AG04450 (cell line): Measurements from ENCODE around the gene RASL10A. TPM values are rescaled to one million over a fixed set of nuclear protein-coding genes. Genes with fewer than 3 reads are reported as not detected.

Source experiments
- CTCF ChIA-PET: fragments of 300-600, 350-600 bp; formaldehyde crosslinking; extraction: SDS; loops from one replicate; lab custom pipeline; 2022; ENCODE audit warnings: antibody characterized with exemption, inconsistent platforms; lab: Charles Lee
- POLR2A ChIA-PET: fragments of 350-600 bp; formaldehyde crosslinking; extraction: SDS; loops from one replicate; lab custom pipeline; 2021; ENCODE audit warnings: antibody characterized with exemption, inconsistent platforms; lab: Yijun Ruan, JAX
- DNase-seq: peaks from one replicate; pipeline ENCODE4 v3.0.0-alpha.2; 2011; ENCODE audit warnings: low read depth, low spot score
- H3K27ac ChIP-seq: one replicate; pipeline ENCODE4 v1.5.1; 2012; ENCODE audit warnings: low read depth, low read length, control low read depth
- H3K27me3 ChIP-seq: one replicate; pipeline ENCODE4 v1.6.0; 2012; ENCODE audit warnings: low read length; ENCODE audit not compliant: control insufficient read depth, insufficient read depth
- H3K4me3 ChIP-seq: 2 replicates; pipeline ENCODE4 v1.5.1; 2011; ENCODE audit warnings: mild to moderate bottlenecking, low read depth, low read length, control low read depth
- H3K9me3 ChIP-seq: 2 replicates; pipeline ENCODE4 v1.5.1; 2012; ENCODE audit warnings: low read length; ENCODE audit not compliant: control insufficient read depth, insufficient read depth
- polyA plus RNA-seq: library from polyadenylated mRNA; depleted of rRNA; stranded (reverse); fragments of >200 nt; gene quantifications from 2 replicates; pipeline ENCODE4 v1.2.3, GENCODE V29; 2011
- TF ChIP-seq, protein P1 (sequence below): IDR thresholded peaks from 2 replicates; pipeline ENCODE4 v1.5.1; 2011; ENCODE audit warnings: low read depth, low read length, control low read depth, inconsistent platforms

Gene RASL10A
- polyA plus RNA-seq, 1 experiment: not detected

DNA sequence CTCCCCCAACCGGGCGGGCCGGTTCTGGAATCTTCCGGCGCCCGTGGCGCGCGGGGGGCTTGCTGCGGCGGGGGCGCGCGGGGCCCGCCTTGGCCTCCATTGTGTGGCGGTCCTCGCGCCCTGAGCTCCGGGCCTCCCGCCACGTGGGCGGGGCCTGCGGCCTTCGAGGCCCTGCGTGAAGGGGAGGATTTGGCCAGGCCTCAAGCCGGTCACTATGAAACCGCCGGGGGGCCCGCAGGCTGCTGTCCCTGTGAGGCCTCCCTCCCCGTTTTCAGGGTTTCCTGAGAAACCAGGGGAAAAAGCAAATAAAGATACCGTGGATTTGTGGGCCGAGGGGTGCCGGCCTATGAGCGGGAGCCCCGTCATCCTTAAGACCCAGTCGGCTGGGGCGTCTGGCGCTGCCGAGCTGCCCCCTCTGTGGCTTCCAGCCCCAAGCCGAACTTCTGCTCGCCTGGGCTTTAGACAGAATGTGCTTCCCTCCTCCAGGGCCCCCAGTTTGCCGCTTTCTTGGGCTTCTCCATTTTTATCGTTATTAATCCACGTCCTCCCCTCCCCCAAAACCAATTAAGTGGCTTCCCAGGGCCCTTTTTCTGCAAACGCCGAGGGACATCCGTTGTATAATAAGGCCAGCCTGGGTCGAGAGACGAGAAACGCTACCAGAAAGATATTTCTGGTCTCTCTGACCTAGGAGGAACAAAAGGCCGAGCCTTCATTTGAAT is 46.8 kb downstream of the RASL10A start:
- POLR2A ChIA-PET: interaction anchor here (0.6 to 1.2 kb wide), 4 partner anchors 38 to 1280 kb away, joined by 3 to 7 read pairs (median 4); partner anchors contain the start of genes EMID1 and GAS2L1
- CTCF ChIA-PET: no interaction called here
- Histone ChIP-seq H3K27ac (peak overlapping the region; percentile 100), H3K4me3 (peak overlapping the region; percentile 84), H3K9me3 (no peaks in the 10 kb centered on the region; the same call in 1 of the 2 replicates), H3K27me3 (no peaks in the 10 kb centered on the region)
- TF ChIP-seq, protein P1, sequence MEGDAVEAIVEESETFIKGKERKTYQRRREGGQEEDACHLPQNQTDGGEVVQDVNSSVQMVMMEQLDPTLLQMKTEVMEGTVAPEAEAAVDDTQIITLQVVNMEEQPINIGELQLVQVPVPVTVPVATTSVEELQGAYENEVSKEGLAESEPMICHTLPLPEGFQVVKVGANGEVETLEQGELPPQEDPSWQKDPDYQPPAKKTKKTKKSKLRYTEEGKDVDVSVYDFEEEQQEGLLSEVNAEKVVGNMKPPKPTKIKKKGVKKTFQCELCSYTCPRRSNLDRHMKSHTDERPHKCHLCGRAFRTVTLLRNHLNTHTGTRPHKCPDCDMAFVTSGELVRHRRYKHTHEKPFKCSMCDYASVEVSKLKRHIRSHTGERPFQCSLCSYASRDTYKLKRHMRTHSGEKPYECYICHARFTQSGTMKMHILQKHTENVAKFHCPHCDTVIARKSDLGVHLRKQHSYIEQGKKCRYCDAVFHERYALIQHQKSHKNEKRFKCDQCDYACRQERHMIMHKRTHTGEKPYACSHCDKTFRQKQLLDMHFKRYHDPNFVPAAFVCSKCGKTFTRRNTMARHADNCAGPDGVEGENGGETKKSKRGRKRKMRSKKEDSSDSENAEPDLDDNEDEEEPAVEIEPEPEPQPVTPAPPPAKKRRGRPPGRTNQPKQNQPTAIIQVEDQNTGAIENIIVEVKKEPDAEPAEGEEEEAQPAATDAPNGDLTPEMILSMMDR: no peak
- peak; percentile 23 for DNase-seq

DNA sequence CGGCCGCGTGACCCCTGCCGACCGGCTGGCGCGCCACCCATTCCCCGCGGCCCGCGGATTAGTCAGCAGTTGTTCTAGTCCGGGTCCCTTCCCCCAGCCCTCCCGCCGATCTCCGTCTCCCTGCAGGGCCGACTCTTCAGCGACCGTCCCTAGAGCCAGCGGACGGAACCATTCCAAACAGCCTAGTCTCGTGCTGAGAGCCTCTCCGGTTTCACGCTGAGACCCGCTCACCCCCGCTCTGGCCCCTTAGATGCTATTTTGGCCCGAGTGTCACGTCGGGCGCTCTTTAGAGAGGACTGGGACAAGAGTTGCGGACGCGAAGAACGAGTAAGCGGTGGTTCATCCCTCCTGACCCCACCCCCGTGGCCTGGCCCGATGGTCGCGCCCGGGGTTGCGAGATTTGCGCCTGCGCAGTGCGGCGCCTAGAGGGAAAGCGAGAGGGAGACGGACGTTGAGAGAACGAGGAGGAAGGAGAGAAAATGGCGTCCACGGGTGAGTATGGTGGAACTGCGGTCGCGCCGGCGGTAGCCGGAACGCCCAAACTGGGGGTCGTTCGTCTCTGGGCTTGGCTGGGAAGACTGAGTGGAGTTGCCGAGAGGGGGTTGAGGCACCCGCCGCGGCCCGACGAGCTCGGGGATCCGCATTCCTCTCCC is 47.5 kb downstream of the RASL10A start, which contains the start of the genes EWSR1 and RHBDD3:
Gene EWSR1 (plus strand): TSS at position 411 of the 653 bp plus-strand sequence. CDS start 69 bp downstream, at position 480.
Gene RHBDD3 (minus strand): TSS at position 124 of the 653 bp plus-strand sequence. CDS start 2,355 bp downstream, outside the sequence.
- H3K27ac ChIP-seq: peak within 1 kb of the TSS; percentile 100
- TF ChIP-seq, protein P1: no peak
- DNase-seq: peak; percentile 95
- H3K4me3 ChIP-seq: peak within 1 kb of the TSS; percentile 84
- CTCF ChIA-PET: no interaction called here
- H3K27me3 ChIP-seq: no peaks in the 10 kb centered on the region
- POLR2A ChIA-PET: interaction anchor here (0.6 to 1.2 kb wide), 5 partner anchors 39 to 1280 kb away, joined by 3 to 7 read pairs (median 3); partner anchors contain the start of genes EMID1 and GAS2L1
- no peaks in the 10 kb centered on the region; the same call in 1 of the 2 replicates for H3K9me3 ChIP-seq

DNA sequence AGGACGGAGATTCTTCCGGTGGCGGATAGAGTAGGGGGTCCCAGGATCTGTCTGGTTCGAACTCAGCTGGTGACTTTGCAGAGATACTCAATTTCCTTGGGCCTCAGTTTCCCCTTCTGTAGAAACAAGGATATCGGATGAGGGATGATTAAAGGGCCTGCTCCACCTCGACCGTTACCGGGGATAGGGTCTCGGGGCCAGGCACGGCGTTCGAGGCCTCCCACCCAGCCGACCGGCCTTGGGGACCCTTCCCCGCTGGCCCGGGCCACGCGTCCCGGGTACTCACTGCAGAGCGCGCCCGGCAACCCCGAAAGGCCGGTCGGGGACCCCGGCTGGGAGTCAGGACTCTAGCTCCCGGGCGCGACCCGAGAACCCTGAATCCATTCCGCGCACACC is 48.0 kb downstream of the RASL10A start:
- no peak for DNase-seq
- TF ChIP-seq, protein P1: no peak
- H3K27me3 ChIP-seq: no peaks in the 10 kb centered on the region
- H3K9me3 ChIP-seq: no peaks in the 10 kb centered on the region; the same call in 1 of the 2 replicates
- POLR2A ChIA-PET: interaction anchor here (0.7 kb wide), 1 partner anchor 156 kb away, joined by 3 read pairs; no protein-coding TSS in a partner anchor
- peak overlapping the region; percentile 100 for H3K27ac ChIP-seq
- peak overlapping the region; percentile 84 for H3K4me3 ChIP-seq
- CTCF ChIA-PET: no interaction called here

DNA sequence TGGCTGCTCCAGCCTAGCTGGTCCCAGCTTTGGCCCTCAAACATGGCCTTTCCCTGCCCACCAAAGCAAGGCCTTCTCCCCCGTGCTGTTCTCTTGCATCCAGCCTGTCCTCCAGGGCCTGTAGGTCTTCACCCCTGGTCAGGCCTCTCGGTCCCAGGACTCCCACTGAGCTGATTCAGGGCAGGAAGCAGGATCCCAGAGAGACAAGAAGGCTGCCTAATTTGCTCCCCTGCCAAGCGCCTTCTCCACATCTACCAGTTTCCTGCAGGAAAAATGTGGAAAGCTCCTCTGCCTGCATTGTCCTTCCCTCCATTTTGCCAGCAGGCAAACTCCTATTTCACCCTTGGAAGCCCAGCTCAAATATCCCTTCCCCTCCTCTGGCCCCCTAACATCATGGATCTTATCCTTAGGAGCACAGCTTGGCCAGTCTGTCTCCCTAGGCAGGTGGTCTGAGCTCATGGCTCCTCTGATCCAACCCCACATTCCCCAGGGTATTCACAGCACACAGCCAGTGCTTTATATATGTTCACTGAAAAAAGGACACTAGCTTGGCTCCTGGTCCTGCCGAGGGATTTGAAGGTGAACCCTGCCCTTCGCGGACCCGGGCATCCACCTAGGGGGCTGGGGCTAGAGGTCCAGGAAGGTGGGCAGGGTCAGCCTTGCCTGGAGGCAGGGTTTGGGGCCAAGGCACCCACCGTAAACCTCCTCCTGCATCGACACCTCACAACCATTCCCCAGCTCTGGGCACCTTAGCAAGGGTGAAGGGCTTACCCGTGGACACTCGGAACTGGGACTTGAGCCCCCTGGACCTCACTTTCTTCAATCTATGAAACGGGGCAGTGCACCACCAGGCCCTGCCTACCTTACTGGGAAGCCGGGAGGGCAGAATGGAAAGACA is 48.7 kb downstream of the RASL10A start:
- DNase-seq: no peak
- Histone ChIP-seq H3K27me3 (no peaks in the 10 kb centered on the region), H3K9me3 (no peaks in the 10 kb centered on the region; the same call in 1 of the 2 replicates), H3K27ac (peak overlapping the region; percentile 100), H3K4me3 (peak overlapping the region; percentile 84)
- ChIA-PET CTCF (no interaction called here), POLR2A (interaction anchor here (0.7 kb wide), 1 partner anchor 155 kb away, joined by 3 read pairs; no protein-coding TSS in a partner anchor)
- TF ChIP-seq, protein P1: no peak
